Liver (tissue), 9 donors: ENCODE results near the gene VPS37B. TPM values are rescaled to one million over a fixed set of nuclear protein-coding genes. Genes with fewer than 3 reads are reported as not detected.

Experiments
- DNase-seq: peaks from one replicate; pipeline ENCODE4 v3.0.0-alpha.2; 2017; ENCODE audit warnings: low spot score
- H3K27ac ChIP-seq, 2 donors: one replicate each; pipeline ENCODE4 v1.7.0; 2013; ENCODE audit warnings: inconsistent platforms in 2 of 2, low read length in 2 of 2, control low read depth in 1 of 2, low read depth in 1 of 2, mild to moderate bottlenecking in 1 of 2
- H3K27me3 ChIP-seq, 4 donors: one replicate each; pipeline versions ENCODE4 v1.6.1 to v1.7.0; 2013; ENCODE audit warnings: low read length in 3 of 4, inconsistent platforms in 1 of 4, mild to moderate bottlenecking in 1 of 4, moderate library complexity in 1 of 4; ENCODE audit not compliant: control insufficient read depth in 4 of 4, insufficient read depth in 4 of 4
- H3K36me3 ChIP-seq, 4 donors: one replicate each; pipeline versions ENCODE4 v1.6.1 to v1.7.0; 2013; ENCODE audit warnings: low read length in 3 of 4, mild to moderate bottlenecking in 3 of 4, low read depth in 1 of 4, moderate library complexity in 1 of 4; ENCODE audit not compliant: control insufficient read depth in 4 of 4, insufficient read depth in 3 of 4
- H3K4me1 ChIP-seq, 4 donors: one replicate each; pipeline versions ENCODE4 v1.6.1 to v1.7.0; 2013; ENCODE audit warnings: low read length in 3 of 4, mild to moderate bottlenecking in 3 of 4, moderate library complexity in 1 of 4; ENCODE audit not compliant: control insufficient read depth in 4 of 4, insufficient read depth in 4 of 4
- H3K4me3 ChIP-seq, 3 donors: one replicate each; pipeline versions ENCODE4 v1.6.1 to v1.7.0; 2013; ENCODE audit warnings: low read length in 3 of 3, control low read depth in 1 of 3, low read depth in 1 of 3, mild to moderate bottlenecking in 1 of 3
- H3K9ac ChIP-seq, 2 donors: one replicate each; pipeline ENCODE4 v1.7.0; 2013; ENCODE audit warnings: low read length in 2 of 2, mild to moderate bottlenecking in 2 of 2, moderate library complexity in 2 of 2, control low read depth in 1 of 2, low read depth in 1 of 2
- H3K9me3 ChIP-seq, 4 donors: one replicate each; pipeline versions ENCODE4 v1.6.1 to v1.7.0; 2013; ENCODE audit warnings: low read length in 3 of 4; ENCODE audit not compliant: control insufficient read depth in 4 of 4
- EGR1 ChIP-seq, 2 donors: IDR thresholded peaks; 2 replicates each; pipeline ENCODE4 v1.6.1; 2016 to 2018; ENCODE audit warnings: antibody characterized with exemption in 2 of 2, low read depth in 2 of 2
- FOXA1 ChIP-seq: IDR thresholded peaks from 2 replicates; pipeline ENCODE4 v1.6.1; 2016; ENCODE audit warnings: antibody characterized with exemption
- GABPA ChIP-seq, 2 donors: IDR thresholded peaks in 1 of 2; conservative IDR thresholded peaks in 1 of 2; 2 replicates each; pipeline ENCODE4 v1.6.1; 2016; ENCODE audit warnings: antibody characterized with exemption in 2 of 2, mild to moderate bottlenecking in 1 of 2, moderate library complexity in 1 of 2
- HNF4A ChIP-seq, 2 donors: conservative IDR thresholded peaks; 2 replicates each; pipeline ENCODE4 v1.6.1; 2016; ENCODE audit warnings: antibody characterized with exemption in 2 of 2, mild to moderate bottlenecking in 2 of 2
- HNF4G ChIP-seq: IDR thresholded peaks from 2 replicates; pipeline ENCODE4 v1.6.1; 2016; ENCODE audit warnings: antibody characterized with exemption
- JUND ChIP-seq, 2 donors: IDR thresholded peaks; 2 replicates each; pipeline ENCODE4 v1.6.1; 2016; ENCODE audit warnings: antibody characterized with exemption in 2 of 2
- MAX ChIP-seq: IDR thresholded peaks from 2 replicates; pipeline ENCODE4 v1.6.1; 2016; ENCODE audit warnings: antibody characterized with exemption
- NR2F2 ChIP-seq: IDR thresholded peaks from 2 replicates; pipeline ENCODE4 v1.6.1; 2016; ENCODE audit warnings: antibody characterized with exemption
- RAD21 ChIP-seq, 2 donors: IDR thresholded peaks; 2 replicates each; pipeline ENCODE4 v1.6.1; 2016; ENCODE audit warnings: antibody characterized with exemption in 2 of 2, mild to moderate bottlenecking in 2 of 2
- REST ChIP-seq: IDR thresholded peaks from 2 replicates; pipeline ENCODE4 v1.6.1; 2016; ENCODE audit warnings: antibody characterized with exemption, mild to moderate bottlenecking
- RXRA ChIP-seq, 2 donors: IDR thresholded peaks; 2 replicates each; pipeline ENCODE4 v1.6.1; 2017 to 2018; ENCODE audit warnings: antibody characterized with exemption in 2 of 2, mild to moderate bottlenecking in 1 of 2
- SP1 ChIP-seq: IDR thresholded peaks from 2 replicates; pipeline ENCODE4 v1.6.1; 2018; ENCODE audit warnings: antibody characterized with exemption, mild to moderate bottlenecking
- TAF1 ChIP-seq: conservative IDR thresholded peaks from 2 replicates; pipeline ENCODE4 v1.6.1; 2016; ENCODE audit warnings: antibody characterized with exemption, mild to moderate bottlenecking
- ZBTB33 ChIP-seq: IDR thresholded peaks from 2 replicates; pipeline ENCODE4 v1.6.1; 2016; ENCODE audit warnings: antibody characterized with exemption
- WGBS: extraction: QIAGEN DNeasy Blood & Tissue Kit; methylation state at CpG from one replicate; pipeline ENCODE4 v1.1.7; 2013; 5-methylcytosine and 5-hydroxymethylcytosine counted together
- polyA plus RNA-seq, 2 donors: library from polyadenylated mRNA; stranded (reverse) in 1 of 2; unstranded in 1 of 2; fragments of 200-250 nt in 1 of 2; fragments of >200 nt in 1 of 2; fragmentation: Nextera tagmentation in 1 of 2; extraction: Ambion mirVana in 1 of 2; gene quantifications; one replicate each; pipeline versions ENCODE4 v1.2.1 to v1.2.3, GENCODE V29; 2013 to 2015
- total RNA-seq, 2 donors: library from RNA; depleted of rRNA; stranded (reverse); fragments of >200 nt; gene quantifications; one replicate each; pipeline ENCODE4 v1.2.3, GENCODE V29; 2014
- TF ChIP-seq, protein P1 (sequence below): IDR thresholded peaks from 2 replicates; pipeline ENCODE4 v1.6.1; 2016; ENCODE audit warnings: antibody characterized with exemption
- TF ChIP-seq, protein P2 (sequence below): fragments of 150-350 bp; IDR thresholded peaks from 2 replicates; pipeline ENCODE4 v1.5.1; 2017; ENCODE audit warnings: improper control_type of control experiment, low read depth, low read length; ENCODE audit not compliant: missing input control
- donor health status: healthy.
- donor health status: healthy.
- donor health status: healthy.
- donor health status: healthy.
- donor health status: healthy.

VPS37B gene
- total and polyA plus RNA-seq, 4 donors, result 2.3 to 6.8 (median 3.8) TPM

- Histone ChIP-seq H3K9ac (no peak overlapping the region), H3K9me3 (no peaks in the 10 kb centered on the region), H3K27me3 (no peaks in the 10 kb centered on the region), H3K36me3 (no peaks in the 10 kb centered on the region), H3K4me3 (no peak overlapping the region), H3K4me1 (peaks cover 15 to 46% (median 22%) of the 10 kb centered on the region in 4 donors), H3K27ac (no peak overlapping the region)
- 92% methylated on average over 8 of the region's 8 CpGs for WGBS
- no peak for TF ChIP-seq HNF4G
- no peak for TF ChIP-seq TAF1
- no peak for TF ChIP-seq MAX
- TF ChIP-seq EGR1 (IDR thresholded peaks at IDR 0.05; ENCODE audit: low read depth in 2 of 2), result no peak
- TF ChIP-seq NR2F2, result no peak
- TF ChIP-seq HNF4A (conservative IDR thresholded peaks at IDR 0.05), result no peak
- no peak for TF ChIP-seq RAD21 (IDR thresholded peaks at IDR 0.05)
- TF ChIP-seq SP1, result no peak
- no peak for TF ChIP-seq JUND (IDR thresholded peaks at IDR 0.05)
- TF ChIP-seq FOXA1, result no peak
- TF ChIP-seq GABPA (IDR thresholded peaks at IDR 0.05 in 1 of 2, conservative IDR thresholded peaks at IDR 0.05 in 1 of 2), result no peak
- no peak for TF ChIP-seq RXRA (IDR thresholded peaks at IDR 0.05)
- TF ChIP-seq, protein P1, sequence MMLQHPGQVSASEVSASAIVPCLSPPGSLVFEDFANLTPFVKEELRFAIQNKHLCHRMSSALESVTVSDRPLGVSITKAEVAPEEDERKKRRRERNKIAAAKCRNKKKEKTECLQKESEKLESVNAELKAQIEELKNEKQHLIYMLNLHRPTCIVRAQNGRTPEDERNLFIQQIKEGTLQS, result no peak
- TF ChIP-seq ZBTB33, result no peak
- TF ChIP-seq REST, result no peak
- TF ChIP-seq, protein P2, sequence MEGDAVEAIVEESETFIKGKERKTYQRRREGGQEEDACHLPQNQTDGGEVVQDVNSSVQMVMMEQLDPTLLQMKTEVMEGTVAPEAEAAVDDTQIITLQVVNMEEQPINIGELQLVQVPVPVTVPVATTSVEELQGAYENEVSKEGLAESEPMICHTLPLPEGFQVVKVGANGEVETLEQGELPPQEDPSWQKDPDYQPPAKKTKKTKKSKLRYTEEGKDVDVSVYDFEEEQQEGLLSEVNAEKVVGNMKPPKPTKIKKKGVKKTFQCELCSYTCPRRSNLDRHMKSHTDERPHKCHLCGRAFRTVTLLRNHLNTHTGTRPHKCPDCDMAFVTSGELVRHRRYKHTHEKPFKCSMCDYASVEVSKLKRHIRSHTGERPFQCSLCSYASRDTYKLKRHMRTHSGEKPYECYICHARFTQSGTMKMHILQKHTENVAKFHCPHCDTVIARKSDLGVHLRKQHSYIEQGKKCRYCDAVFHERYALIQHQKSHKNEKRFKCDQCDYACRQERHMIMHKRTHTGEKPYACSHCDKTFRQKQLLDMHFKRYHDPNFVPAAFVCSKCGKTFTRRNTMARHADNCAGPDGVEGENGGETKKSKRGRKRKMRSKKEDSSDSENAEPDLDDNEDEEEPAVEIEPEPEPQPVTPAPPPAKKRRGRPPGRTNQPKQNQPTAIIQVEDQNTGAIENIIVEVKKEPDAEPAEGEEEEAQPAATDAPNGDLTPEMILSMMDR, result no peak
- no peak for DNase-seq
Measured at GRCh38 chr12:122843455-122843854, 52.5 kb downstream of the VPS37B start.
